GM18873 (cell line): Measurements from ENCODE around the gene BRK1.
A peak's percentile ranks its signal among the peaks of the same experiment; 100 is the strongest.
"Not testable (repeated sequence)": the region's sequence is repeated elsewhere in the genome, so short reads cannot be mapped to it uniquely, and the experiment has no call there.

Source experiments
- ATAC-seq: cut with Tn5 transposase; IDR thresholded peaks from one replicate; pipeline ENCODE4 v1.9.1; 2021; ENCODE audit warnings: mild to moderate bottlenecking, moderate library complexity, moderate number of reproducible peaks; ENCODE audit not compliant: unreplicated experiment, low FRiP score

BRK1 gene

DNA sequence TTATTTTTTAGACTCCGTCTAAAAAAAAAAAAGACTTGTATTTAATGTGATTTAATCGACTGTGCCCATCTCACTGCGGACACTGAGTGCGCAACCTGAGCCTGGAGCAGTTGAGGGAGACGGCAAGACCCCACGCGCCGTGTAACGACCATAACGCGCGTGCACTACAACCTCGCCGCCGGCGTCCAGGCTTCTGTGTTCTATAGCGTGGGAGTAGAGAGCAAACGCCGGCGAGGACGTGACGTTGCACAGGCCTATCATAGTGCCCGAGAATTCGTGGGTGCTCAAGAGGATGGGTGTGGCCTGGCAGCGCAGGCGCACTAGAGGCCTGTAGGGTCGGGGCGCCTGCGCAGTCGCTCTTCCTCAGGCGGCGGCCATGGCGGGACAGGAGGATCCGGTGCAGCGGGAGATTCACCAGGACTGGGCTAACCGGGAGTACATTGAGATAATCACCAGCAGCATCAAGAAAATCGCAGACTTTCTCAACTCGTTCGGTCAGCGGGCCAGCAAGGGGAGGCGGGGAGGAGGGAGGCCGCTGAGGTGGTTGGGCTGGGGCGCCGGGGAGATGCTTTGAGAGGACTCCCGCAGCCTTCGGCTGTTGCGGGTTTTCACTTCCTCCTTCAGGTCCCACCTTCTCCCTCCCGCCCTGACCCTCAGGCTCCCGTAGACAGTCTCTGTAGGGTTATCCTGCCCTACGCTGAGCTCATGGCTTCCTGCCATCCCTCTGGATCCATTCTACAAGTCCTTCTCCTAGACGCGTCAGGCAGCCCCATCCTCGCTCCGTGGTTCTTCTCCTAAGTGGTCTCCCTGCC is at the start of gene BRK1:
TSS of gene BRK1 (plus strand) at position 350 of the 812 bp plus-strand sequence. CDS start at position 377, 27 bp downstream.
- peak; percentile 90 for ATAC-seq

DNA sequence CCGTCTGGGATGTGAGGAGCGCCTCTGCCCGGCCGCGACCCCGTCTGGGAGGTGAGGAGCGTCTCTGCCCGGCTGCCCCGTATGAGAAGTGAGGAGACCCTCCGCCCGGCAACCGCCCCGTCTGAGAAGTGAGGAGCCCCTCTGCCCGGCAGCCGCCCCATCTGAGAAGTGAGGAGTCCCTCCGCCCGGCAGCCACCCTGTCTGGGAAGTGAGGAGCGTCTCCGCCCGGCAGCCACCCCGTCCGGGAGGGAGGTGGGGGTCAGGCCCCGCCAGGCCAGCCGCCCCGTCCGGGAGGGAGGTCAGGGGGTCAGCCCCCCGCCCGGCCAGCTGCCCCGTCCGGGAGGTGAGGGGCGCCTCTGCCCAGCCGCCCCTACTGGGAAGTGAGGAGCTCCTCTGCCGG is 45.4 kb upstream of the BRK1 start:
- not testable (repeated sequence) for ATAC-seq

DNA sequence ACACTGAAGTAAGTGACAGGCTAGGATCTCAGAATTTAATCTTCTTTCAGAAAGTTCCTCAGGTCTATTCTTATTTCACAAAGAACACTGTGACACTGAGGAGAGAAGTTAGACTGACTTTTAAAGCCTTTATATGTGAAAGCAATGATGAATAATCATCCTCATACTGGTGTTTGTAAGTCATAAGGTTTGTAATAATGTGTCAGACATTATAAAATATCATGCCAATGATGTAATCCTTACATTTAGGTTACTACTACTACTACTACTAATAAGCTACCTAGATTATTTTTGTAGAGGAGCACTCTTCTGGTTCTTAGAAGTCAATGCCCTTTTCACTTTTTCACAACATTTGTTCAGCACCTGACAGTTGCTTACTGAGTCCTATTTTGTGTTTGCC is 40.8 kb upstream of the BRK1 start:
- no peak for ATAC-seq

DNA sequence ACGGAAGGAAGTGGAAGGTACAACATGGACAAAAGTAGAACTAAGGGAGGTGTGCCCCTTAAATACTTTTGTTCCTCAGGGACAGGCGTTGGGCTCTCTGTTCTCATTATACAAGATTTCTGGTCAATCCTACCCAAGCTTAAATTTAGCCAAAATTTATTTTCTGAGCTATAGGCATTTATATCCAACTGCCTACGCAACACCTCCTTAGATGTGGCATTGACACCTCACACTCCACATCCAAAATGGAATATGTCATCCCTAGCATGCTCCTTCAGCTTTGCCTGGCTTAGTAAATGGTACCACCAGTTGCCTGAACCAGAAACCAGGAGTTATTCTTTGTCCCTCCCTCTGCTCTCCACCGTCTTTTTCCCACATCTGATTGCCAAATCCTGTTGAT is 33.6 kb upstream of the BRK1 start:
- ATAC-seq, result no peak

DNA sequence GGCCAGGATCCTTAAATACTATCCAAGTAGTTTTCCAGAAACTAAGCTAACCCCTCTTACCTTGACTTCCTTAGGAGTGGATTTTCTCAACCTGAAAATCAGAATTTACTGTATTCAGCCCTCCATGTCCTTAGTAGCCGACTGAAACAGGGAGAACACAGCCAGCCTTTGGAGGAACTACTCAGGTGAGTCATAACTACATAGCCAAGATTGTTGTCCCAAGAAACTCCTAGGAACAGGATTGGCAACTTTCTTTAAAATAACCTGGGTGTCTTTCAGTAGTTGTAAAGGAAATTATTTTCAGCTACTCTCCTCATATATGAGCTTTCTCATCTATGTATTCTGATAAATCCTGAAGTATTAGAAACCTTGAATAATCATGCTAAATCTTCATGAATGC is 29.7 kb upstream of the BRK1 start:
- ATAC-seq, result no peak

DNA sequence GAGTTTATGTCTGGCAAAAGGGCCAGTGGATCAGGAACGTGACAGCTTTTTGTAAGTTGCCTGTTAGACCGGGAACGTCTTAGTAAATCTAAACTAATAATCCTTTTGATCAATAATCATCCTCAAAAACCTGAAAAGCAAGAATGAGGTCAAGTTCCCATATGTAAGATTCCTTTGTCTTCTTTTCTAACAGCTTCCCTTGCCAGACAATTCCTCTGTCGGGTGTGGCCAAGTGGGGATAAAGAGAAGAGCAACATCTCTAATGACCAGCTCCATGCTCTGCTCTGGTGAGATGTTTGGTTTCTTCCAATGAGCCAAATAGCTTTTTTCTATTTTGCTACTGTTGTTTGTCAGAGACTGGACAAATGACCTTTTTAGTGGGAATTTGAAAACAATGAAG is 27.2 kb upstream of the BRK1 start:
- no peak for ATAC-seq

DNA sequence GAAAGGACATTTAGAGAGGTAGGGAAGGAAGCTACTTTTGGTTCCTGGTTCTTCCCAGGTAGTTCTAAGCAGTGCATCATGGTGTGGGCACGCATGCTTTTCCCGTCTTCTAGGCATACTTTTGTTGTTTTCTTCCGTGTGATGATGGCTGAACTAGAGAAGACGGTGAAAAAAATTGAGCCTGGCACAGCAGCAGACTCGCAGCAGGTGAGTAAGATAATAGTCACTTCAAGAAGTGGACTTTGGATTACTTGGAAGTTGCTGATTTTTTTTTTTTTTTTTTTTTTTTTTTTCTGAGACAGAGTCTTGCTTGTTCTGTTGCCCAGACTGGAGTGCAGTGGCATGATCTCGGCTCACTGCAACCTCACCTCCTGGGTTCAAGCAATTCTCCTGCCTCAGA is 25.3 kb upstream of the BRK1 start:
- ATAC-seq, result no peak

DNA sequence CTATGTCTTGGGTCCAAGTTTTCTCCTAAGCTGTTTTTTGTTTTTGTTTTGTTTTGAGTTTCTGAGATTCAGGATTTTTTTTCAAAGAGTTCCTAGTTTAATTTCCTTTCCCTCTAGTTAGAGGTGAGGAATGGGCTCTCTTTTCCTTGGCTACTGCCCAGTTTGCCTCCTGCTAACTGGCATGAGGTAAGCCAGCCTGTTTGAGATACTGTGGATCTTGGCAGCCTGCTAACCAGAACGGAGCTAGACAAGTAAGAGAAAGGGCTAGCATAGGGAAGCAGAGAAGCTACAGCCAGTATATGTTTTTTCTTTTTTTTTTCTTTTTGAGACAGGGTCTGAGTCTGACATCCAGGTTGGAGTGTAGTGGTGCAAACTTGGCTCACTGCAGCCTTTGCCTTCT is 24.7 kb upstream of the BRK1 start:
- not testable (repeated sequence) for ATAC-seq

DNA sequence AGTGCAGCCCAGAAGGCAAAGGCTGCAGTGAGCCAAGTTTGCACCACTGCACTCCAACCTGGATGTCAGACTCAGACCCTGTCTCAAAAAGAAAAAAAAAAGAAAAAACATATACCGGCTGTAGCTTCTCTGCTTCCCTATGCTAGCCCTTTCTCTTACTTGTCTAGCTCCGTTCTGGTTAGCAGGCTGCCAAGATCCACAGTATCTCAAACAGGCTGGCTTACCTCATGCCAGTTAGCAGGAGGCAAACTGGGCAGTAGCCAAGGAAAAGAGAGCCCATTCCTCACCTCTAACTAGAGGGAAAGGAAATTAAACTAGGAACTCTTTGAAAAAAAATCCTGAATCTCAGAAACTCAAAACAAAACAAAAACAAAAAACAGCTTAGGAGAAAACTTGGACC is 24.1 kb upstream of the BRK1 start:
- ATAC-seq, result not testable (repeated sequence)

DNA sequence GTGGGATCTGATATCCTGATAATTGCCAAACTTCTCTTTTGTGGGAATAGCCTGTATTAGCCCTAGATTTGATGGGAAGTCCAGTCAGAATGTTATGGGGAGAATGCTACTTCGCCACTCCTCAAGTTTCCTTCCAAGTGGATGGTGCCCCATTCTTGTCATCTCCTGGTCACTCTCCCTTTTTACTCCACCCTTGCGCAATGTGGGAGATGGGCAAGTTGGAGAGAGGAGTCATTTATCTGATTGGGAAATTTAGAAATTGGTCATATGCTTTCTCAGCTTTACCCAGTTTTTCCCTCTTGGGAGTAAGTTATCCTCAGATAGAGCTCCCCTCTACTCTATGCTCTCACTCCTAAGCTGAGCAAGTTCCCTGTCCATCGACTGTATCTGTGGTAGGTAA is 21.8 kb upstream of the BRK1 start:
- no peak for ATAC-seq

DNA sequence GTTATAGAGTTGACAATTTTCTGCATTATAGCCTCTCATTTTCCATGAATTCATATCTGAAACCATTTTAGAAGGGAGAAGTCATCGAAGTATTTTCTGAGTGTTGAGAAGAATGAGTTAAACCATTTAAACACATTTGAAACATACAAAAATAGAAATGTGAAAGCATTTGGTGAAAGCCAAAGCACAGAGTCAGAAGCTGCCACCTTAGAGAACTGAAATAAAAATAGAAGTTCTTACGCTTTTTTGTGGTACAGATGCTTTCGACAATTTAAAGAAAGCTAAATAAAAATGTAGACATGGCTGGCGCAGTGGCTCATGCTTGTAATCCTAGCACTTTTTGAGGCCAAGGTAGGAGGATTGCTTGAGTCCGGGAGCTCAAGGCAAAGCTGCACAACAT is 16.4 kb upstream of the BRK1 start:
- ATAC-seq, result no peak

DNA sequence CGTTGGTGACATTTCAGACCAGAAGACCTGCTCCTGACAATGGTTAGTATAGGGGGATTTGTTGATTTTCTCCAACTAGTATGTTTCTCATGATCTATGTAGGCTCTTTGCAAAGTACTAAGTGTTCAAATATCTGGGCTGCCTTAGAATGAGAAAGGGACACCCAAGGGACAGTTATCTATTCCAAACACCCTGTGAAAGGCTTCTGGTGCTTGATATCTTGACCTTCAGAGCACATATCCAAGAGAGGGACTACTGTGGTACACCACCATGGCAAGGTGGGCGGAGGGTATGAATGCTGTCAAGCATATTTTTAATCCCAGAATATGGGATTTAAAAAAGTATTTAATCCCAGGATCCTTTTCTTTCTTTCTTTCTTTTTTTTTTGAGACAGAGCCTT is 8.6 kb upstream of the BRK1 start:
- ATAC-seq, result no peak

DNA sequence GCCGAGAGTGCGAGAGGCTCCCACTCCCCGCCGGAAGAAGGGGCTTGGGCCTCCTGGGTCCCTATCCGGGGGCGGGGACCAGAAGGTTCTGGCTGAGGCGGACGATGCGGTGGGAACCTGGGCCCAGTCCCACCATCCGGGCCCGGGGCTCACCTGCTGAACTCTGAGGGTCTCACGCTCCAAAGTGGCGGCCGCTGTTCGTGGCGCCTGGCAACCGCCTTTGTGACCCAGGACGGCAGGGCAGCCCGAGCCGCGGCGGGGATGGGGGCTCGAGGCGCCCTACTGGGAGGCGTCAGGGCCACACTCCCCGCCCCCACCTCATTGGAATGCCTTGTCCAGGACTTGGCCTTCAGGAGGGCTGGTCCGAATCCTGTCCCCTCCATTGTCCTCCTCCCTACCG is 7.4 kb upstream of the BRK1 start, which contains the start of gene FANCD2OS:
TSS of gene FANCD2OS (minus strand) at position 165 of the 400 bp plus-strand sequence. CDS start 3,481 bp downstream, outside the sequence.
- no peak for ATAC-seq

DNA sequence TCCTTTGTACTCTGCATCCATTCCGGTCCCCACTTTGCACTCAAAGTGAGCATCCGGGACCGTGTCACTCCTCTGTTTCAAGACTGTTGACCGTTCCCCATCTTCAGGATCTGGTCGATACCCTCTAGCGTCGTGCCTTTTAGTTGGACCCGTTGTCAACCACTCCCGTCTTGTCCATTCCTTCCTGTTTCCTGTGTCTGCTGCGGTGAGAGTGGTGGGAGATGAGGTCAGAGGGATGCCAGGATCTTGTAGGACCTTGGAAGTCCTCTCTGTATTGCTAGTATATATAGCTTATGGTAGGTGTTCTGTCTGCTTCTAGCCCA is 624 bp downstream of the BRK1 start:
- peak; percentile 13 for ATAC-seq

DNA sequence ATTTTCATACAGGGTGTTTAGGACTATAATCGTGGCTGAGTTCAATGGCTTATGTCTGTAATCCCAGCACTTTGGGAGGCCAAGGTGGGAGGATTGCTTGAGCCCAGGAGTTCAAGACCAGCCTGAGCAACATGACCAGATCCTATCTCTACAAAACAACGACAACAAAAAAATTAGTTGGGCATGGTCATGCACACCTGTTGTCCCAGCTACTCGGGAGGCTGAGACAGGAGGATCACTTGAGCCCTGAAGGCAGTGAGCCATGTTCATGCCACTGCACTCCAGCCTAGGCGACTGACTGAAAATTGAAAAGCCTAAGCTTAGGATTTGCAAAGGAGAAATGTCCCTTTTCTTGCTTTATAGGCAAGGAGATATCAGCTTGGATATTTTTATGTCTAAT is 1.5 kb downstream of the BRK1 start:
- no peak for ATAC-seq

DNA sequence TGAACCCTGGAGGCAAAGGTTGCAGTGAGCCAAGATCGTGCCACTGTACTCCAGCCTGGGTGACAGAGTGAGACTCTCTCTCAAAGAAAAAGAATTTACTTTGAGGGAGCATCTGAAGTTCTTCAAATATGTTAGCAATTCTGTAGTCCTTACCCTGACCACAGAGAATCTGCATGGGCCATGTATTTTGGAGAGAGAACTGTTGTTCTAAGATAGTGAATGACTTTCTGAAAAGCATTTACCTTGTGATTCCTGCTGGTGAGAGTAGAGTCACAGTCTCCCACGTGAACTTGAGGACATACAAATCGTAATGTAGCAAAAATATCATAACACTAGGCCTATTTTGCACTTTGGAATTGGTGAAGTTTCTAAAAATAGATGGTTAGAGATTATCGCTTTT is 3.9 kb downstream of the BRK1 start:
- ATAC-seq, result no peak

DNA sequence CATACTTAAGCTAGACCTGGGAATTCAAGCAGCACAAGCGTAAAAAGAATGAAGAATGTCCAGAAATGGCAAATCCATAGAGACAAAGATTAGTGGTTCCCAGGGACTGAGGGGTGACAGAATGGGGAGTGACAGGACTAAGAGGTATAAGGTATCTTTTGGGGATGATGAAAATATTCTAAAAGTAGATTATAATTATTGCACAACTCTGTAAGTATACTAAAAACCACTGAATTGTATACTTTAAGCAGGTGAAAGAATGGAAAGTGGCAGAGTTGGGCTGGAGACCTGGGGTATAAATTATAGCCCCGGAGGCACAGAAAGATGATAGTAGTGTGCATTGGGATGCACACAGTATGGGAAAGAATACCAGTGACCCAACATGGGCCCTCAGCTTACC is 5.6 kb downstream of the BRK1 start:
- ATAC-seq, result no peak

DNA sequence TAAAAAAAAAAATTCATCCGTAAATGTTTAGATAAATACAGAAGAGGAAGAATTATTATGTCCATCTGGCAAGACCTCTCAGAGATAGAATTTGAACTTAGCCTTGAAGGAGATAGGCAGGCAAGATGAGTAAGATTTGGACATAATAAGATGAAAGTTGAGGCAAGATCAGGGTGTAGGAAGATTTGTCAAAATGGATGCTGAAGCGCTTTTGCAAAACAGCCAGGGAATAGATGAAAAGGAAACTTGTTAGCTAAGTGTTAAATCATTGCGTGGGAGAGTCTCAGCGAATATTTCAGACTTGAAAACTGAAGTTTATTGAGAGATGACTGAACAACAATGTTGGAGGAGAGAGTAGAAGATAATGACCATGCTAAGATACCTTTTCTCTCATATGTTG is 7.2 kb downstream of the BRK1 start:
- ATAC-seq, result no peak

DNA sequence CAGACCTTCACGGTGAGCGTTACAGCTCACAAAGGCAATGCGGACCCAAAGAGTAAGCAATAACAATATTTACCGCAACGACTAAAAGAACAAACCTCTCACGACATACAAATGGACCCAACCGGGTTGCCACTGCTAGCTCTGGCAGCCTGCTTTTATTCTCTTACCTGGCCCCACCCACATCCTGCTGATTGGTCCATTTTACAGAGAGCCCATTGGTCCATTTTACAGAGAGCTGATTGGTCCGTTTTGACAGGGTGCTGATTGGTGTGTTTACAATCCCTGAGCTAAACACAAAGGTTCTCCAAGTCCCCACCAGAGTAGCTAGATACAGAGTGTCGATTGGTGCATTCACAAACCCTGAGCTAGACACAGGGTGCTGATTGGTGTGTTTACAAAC is 20.4 kb downstream of the BRK1 start:
- ATAC-seq, result not testable (repeated sequence)

DNA sequence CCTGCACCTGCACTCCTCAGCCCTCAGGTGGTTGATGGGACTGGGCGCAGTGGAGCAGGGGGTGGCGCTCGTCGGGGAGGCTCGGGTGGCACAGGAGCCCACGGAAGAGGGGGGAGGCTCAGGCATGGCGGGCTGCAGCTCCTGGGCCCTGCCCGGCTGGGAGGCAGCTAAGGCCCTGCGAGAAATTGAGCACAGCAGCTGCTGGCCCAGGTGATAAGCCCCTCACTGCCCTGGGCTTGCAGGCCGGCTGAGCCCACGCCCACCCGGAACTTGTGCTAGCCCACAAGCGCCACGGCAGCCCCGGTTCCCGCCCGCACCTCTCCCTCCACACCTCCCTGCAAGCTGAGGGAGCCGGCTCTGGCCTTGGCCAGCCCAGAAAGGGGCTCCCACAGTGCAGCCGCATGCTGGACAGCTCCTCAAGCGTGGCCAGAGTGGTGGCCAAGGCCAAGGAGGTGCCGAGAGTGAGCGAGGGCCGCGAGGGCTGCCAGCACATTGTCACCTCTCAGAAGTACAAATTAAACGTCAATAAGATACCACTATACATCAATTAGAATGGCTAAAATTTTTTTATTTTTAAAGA is 21.0 kb downstream of the BRK1 start:
- ATAC-seq, result no peak

DNA sequence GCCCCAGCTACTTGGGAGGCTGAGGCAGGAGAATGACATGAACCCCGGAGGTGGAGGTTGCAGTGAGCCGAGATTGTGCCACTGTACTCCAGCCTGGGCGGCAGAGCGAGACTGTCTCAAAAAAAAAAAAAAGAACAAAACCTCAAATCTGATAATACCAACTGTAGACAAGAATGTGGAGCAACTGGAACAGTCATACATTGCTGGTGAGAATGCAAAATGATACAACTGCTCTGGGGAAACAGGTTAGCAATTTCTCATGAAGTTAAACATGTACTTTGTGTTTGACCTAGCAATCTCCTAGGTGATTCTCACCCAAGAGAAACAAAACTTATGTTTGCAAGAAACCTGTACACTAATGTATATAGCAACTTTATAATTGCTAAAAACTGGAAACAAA is 21.7 kb downstream of the BRK1 start:
- ATAC-seq, result no peak

DNA sequence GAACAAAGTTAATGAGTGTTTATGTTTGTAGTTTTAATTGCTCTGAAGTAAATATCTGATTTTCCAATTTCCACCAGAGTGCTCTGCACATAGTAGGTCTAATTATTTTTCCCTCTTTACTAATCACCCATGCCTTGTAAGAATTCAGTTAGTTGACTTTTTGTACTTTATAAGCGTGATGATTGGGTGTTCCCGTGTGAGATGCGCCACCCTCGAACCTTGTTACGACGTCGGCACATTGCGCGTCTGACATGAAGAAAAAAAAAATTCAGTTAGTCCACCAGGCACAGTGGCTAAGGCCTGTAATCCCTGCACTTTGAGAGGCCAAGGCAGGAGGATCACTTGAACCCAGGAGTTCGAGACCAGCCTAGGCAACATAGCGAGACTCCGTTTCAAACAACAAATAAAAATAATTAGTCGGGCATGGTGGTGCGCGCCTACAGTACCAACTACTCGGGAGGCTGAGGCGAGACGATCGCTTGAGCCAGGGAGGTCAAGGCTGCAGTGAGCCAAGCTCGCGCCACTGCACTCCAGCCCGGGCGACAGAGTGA is 25.6 kb downstream of the BRK1 start:
- ATAC-seq, result no peak
